Endothelial cell of umbilical vein (primary cell): Measurements from ENCODE around the gene AURKA. TPM values are rescaled to one million over a fixed set of nuclear protein-coding genes. Genes with fewer than 3 reads are reported as not detected.

ENCODE experiments used
- BruUV-seq: library from RNA; stranded (reverse); fragments of 400-500 nt; replicated peaks from 2 replicates; lab custom pipeline; 2021; lab: Mats Ljungman, UMichigan
- CTCF ChIA-PET: fragments of 300-600, 350-600 bp; sonication (Branson Sonifier 250); formaldehyde crosslinking; loops from one replicate; lab custom pipeline; 2021; ENCODE audit warnings: antibody characterized with exemption, inconsistent platforms; lab: Charles Lee
- POLR2A ChIA-PET: fragments of 300-600, 350-600 bp; sonication (Branson Sonifier 250); formaldehyde crosslinking; loops from one replicate; lab custom pipeline; 2021; ENCODE audit warnings: antibody characterized with exemption, inconsistent platforms; lab: Charles Lee
- DNase-seq: peaks from one replicate; pipeline ENCODE4 v3.0.0-alpha.2; 2011; ENCODE audit warnings: low read depth, low spot score
- FAIRE-seq: peaks from 2 replicates; lab custom pipeline; 2011; peaks lifted over from hg19 to GRCh38; lab: Jason Lieb, UNC
- H2AFZ ChIP-seq: 2 replicates; pipeline ENCODE4 v1.6.0; 2012; ENCODE audit warnings: low read depth, low read length, control low read depth, inconsistent platforms
- H3K27ac ChIP-seq: 2 replicates; pipeline ENCODE4 v1.5.1; 2011; ENCODE audit warnings: low read depth, mild to moderate bottlenecking, control low read depth, low read length, moderate library complexity; ENCODE audit not compliant: insufficient read depth
- H3K27me3 ChIP-seq, 2 experiments: 2 replicates each; pipeline versions ENCODE4 v1.6.0 to v1.6.1; 2011; ENCODE audit warnings: low read length in 2 of 2, mixed read lengths in 1 of 2; ENCODE audit not compliant: control insufficient read depth in 2 of 2, insufficient read depth in 2 of 2
- H3K36me3 ChIP-seq, 2 experiments: 2 replicates in 1 of 2; 3 replicates in 1 of 2; pipeline ENCODE4 v1.5.1; 2011; ENCODE audit warnings: low read length in 2 of 2, mild to moderate bottlenecking in 1 of 2, moderate library complexity in 1 of 2; ENCODE audit not compliant: control insufficient read depth in 2 of 2, insufficient read depth in 2 of 2; ENCODE audit errors: extremely low read depth in 1 of 2
- H3K4me1 ChIP-seq: 3 replicates; pipeline ENCODE4 v1.5.1; 2011; ENCODE audit warnings: mild to moderate bottlenecking, low read length; ENCODE audit not compliant: control insufficient read depth, insufficient read depth; ENCODE audit errors: extremely low read depth
- H3K4me2 ChIP-seq: 2 replicates; pipeline ENCODE4 v1.6.1; 2011; ENCODE audit warnings: low read length, control low read depth, mixed read lengths; ENCODE audit not compliant: insufficient read depth
- H3K4me3 ChIP-seq, 3 experiments: fragments of 200-600 bp in 1 of 3; sonication (generic), shearing (Covaris generic) in 1 of 3; replicated peaks in 1 of 3; 2 replicates each; pipeline ENCODE4 v1.5.1; 2011 to 2016; ENCODE audit warnings: control low read depth in 3 of 3, low read length in 3 of 3, mild to moderate bottlenecking in 2 of 3, inconsistent platforms in 1 of 3, low read depth in 1 of 3, moderate library complexity in 1 of 3; ENCODE audit not compliant: insufficient read depth in 1 of 3
- H3K79me2 ChIP-seq: 2 replicates; pipeline ENCODE4 v1.6.0; 2012; ENCODE audit warnings: low read length, inconsistent platforms; ENCODE audit not compliant: control insufficient read depth, insufficient read depth
- H3K9ac ChIP-seq: replicated peaks from 2 replicates; pipeline ENCODE3; 2011; ENCODE audit warnings: low read length, control low read depth; ENCODE audit not compliant: insufficient read depth; ENCODE audit errors: extremely low read depth
- H3K9me1 ChIP-seq: replicated peaks from 3 replicates; pipeline ENCODE4 v1.6.0; 2011; ENCODE audit warnings: mild to moderate bottlenecking, low read length; ENCODE audit not compliant: control insufficient read depth, insufficient read depth; ENCODE audit errors: extremely low read depth
- H3K9me3 ChIP-seq: replicated peaks from 2 replicates; pipeline ENCODE4 v1.5.1; 2012; ENCODE audit warnings: low read length, inconsistent platforms; ENCODE audit not compliant: control insufficient read depth, insufficient read depth
- H4K20me1 ChIP-seq: replicated peaks from 2 replicates; pipeline ENCODE3; 2011; ENCODE audit warnings: mild to moderate bottlenecking, low read length; ENCODE audit not compliant: control insufficient read depth, insufficient read depth; ENCODE audit errors: extremely low read depth
- EZH2 ChIP-seq: IDR thresholded peaks from 2 replicates; pipeline ENCODE4 v1.6.1; 2012; ENCODE audit warnings: borderline replicate concordance, low read depth, mild to moderate bottlenecking, moderate library complexity, low read length, inconsistent platforms; ENCODE audit not compliant: severe bottlenecking
- FOS ChIP-seq: IDR thresholded peaks from 2 replicates; pipeline ENCODE4 v1.6.1; 2011; ENCODE audit warnings: mild to moderate bottlenecking, low read length, moderate library complexity, borderline replicate concordance; ENCODE audit not compliant: insufficient read depth
- GATA2 ChIP-seq: IDR thresholded peaks from 2 replicates; pipeline ENCODE4 v1.7.0; 2011; ENCODE audit warnings: low read depth, mild to moderate bottlenecking, moderate library complexity, mixed read lengths, low read length; ENCODE audit not compliant: insufficient read length, insufficient read depth
- JUN ChIP-seq: IDR thresholded peaks from 2 replicates; pipeline ENCODE4 v1.6.1; 2011; ENCODE audit warnings: borderline replicate concordance, low read depth; ENCODE audit not compliant: insufficient read length, insufficient read depth
- MYC ChIP-seq: IDR thresholded peaks from one replicate; pipeline ENCODE4 v1.6.1; 2011; ENCODE audit warnings: mild to moderate bottlenecking, low read depth, low read length
- POLR2A ChIP-seq: IDR thresholded peaks from 2 replicates; pipeline ENCODE4 v1.6.1; 2012; ENCODE audit warnings: low read depth, mild to moderate bottlenecking, control low read depth, low read length
- POLR2AphosphoS5 ChIP-seq: IDR thresholded peaks from 2 replicates; pipeline ENCODE4 v1.6.1; 2012; ENCODE audit warnings: low read depth, mild to moderate bottlenecking, control low read depth, low read length, moderate library complexity; ENCODE audit not compliant: insufficient read depth
- dilution Hi-C: fragments of 300-500 bp; cut with MboI; formaldehyde crosslinking; loops from one replicate; pipeline ENCODE4 v1.15.0; 2019; ENCODE audit warnings: low sequenced_read_pairs; ENCODE audit not compliant: extremely low pct_ligation_motif_present
- intact Hi-C: fragments of 100-400 bp; cut with micrococcal nuclease; formaldehyde crosslinking; loops from one replicate; pipeline ENCODE4 v1.10.0; 2022
- polyA plus RNA-seq, 4 experiments: library from polyadenylated mRNA; depleted of rRNA in 3 of 4; stranded (reverse) in 3 of 4; unstranded in 1 of 4; fragments of >200 nt; gene quantifications; 2 replicates each; pipeline versions ENCODE4 v1.2.1 to v1.2.3, GENCODE V29; 2011 to 2012; ENCODE audit warnings: missing spikeins in 1 of 4
- total RNA-seq: library from RNA; stranded (reverse); gene quantifications from 2 replicates; pipeline ENCODE4 v1.2.3, GENCODE V29; 2021
- TF ChIP-seq, protein P1 (sequence below), 2 donors: IDR thresholded peaks; 1 replicate in 1 of 2; 2 replicates in 1 of 2; pipeline ENCODE4 v1.5.1; 2011; ENCODE audit warnings: low read length in 2 of 2, mild to moderate bottlenecking in 2 of 2, moderate library complexity in 2 of 2, control low read depth in 1 of 2, inconsistent platforms in 1 of 2, low read depth in 1 of 2; ENCODE audit not compliant: insufficient read depth in 1 of 2; ENCODE audit errors: extremely low read depth in 1 of 2
- TF ChIP-seq, protein P2 (sequence below): IDR thresholded peaks from 2 replicates; pipeline ENCODE4 v1.6.1; 2011; ENCODE audit not compliant: insufficient read depth, insufficient read length

The AURKA gene
- total and polyA plus RNA-seq, 2 donors (not counting 3 experiments of a cell fraction or from before 2014, with no cell fraction given): 33.1 to 56.9 TPM

DNA sequence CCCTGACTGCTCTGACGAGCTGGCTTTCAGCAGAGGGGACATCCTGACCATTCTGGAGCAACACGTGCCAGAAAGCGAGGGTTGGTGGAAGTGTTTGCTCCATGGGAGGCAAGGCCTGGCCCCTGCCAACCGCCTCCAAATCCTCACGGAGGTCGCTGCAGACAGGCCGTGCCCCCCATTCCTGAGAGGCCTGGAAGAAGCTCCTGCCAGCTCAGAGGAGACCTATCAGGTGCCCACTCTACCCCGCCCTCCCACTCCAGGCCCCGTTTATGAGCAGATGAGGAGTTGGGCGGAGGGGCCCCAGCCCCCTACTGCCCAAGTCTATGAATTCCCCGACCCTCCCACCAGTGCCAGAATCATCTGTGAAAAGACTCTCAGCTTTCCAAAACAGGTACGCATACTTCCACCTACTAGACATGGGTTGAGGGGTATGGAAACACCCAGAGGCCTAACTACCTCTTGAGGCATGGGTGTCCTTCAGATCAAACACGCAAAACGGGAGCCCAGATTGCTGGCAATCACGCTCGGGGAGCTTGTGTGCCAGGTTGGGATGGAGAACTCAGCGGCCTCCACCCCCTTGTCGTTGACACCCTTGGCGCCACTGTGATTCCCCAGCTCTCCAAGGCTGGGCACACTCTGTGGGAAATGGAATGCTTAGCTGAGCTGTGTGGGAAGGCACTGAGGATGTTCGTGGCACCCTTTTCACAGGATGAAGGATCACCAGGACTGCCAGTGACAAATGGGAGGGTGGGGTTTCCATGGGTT, 45.4 kb upstream of the AURKA start:
- H2AFZ ChIP-seq: no peak overlapping the region
- no peak for DNase-seq
- H3K9me3 ChIP-seq: no peaks in the 10 kb centered on the region
- peaks cover 19 to 21% of the 10 kb centered on the region in 2 experiments for H3K27me3 ChIP-seq
- H3K4me3 ChIP-seq: no peak overlapping the region
- H3K36me3 ChIP-seq: no peaks in the 10 kb centered on the region
- H3K79me2 ChIP-seq: no peaks in the 10 kb centered on the region
- no peak overlapping the region for H3K9ac ChIP-seq
- intact Hi-C loops (no loop called here), dilution Hi-C loops (no loop called here)
- no TSS peak for BruUV-seq
- no peak overlapping the region for H3K4me2 ChIP-seq
- no peaks in the 10 kb centered on the region for H4K20me1 ChIP-seq
- no peaks in the 10 kb centered on the region for H3K9me1 ChIP-seq
- ChIA-PET POLR2A (no interaction called here), CTCF (interaction anchor here (1.3 to 1.5 kb wide), 3 partner anchors 8 to 26 kb away, joined by 3 read pairs; partner anchors contain the start of gene CASS4)
- no peak for FAIRE-seq
- no peak for TF ChIP-seq JUN
- TF ChIP-seq POLR2A: no peak
- TF ChIP-seq, protein P1, sequence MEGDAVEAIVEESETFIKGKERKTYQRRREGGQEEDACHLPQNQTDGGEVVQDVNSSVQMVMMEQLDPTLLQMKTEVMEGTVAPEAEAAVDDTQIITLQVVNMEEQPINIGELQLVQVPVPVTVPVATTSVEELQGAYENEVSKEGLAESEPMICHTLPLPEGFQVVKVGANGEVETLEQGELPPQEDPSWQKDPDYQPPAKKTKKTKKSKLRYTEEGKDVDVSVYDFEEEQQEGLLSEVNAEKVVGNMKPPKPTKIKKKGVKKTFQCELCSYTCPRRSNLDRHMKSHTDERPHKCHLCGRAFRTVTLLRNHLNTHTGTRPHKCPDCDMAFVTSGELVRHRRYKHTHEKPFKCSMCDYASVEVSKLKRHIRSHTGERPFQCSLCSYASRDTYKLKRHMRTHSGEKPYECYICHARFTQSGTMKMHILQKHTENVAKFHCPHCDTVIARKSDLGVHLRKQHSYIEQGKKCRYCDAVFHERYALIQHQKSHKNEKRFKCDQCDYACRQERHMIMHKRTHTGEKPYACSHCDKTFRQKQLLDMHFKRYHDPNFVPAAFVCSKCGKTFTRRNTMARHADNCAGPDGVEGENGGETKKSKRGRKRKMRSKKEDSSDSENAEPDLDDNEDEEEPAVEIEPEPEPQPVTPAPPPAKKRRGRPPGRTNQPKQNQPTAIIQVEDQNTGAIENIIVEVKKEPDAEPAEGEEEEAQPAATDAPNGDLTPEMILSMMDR (IDR thresholded peaks at IDR 0.05; ENCODE audit: extremely low read depth in 1 of 2, insufficient read depth in 1 of 2, low read depth in 1 of 2, low read length in 2 of 2): no peak
- TF ChIP-seq FOS: no peak
- TF ChIP-seq GATA2: no peak
- TF ChIP-seq, protein P2, sequence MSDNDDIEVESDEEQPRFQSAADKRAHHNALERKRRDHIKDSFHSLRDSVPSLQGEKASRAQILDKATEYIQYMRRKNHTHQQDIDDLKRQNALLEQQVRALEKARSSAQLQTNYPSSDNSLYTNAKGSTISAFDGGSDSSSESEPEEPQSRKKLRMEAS: no peak
- TF ChIP-seq POLR2AphosphoS5: no peak
- TF ChIP-seq MYC: no peak
- no peak for TF ChIP-seq EZH2
- H3K27ac ChIP-seq: no peak overlapping the region
- H3K4me1 ChIP-seq: no peaks in the 10 kb centered on the region
